SK-N-SH treated with all-trans-retinoic acid at 6 μM for 48 hours (cell line): ENCODE results near the gene TBCD.
"Not testable (repeated sequence)": the region's sequence is repeated elsewhere in the genome, so short reads cannot be mapped to it uniquely, and the experiment has no call there.

Source experiments
- ATAC-seq: fragments of 200-7000 bp; cut with Tn5 transposase; 3 replicates; pipeline ENCODE4 v1.9.1; 2020; ENCODE audit warnings: mild to moderate bottlenecking, moderate library complexity
- ARNTL ChIP-seq: fragments of 450-650 bp; formaldehyde crosslinking; IDR thresholded peaks from 2 replicates; pipeline ENCODE4 v1.5.0; 2020; ENCODE audit warnings: low read depth, mild to moderate bottlenecking, moderate library complexity, borderline replicate concordance
- BACH2 ChIP-seq: fragments of 250-450 bp; sonication (Bioruptor Pico); IDR thresholded peaks from 2 replicates; pipeline ENCODE4 v1.9.0; 2021; ENCODE audit warnings: mild to moderate bottlenecking, borderline replicate concordance
- CREB5 ChIP-seq: fragments of 250-450 bp; sonication (Bioruptor Pico); IDR thresholded peaks from 2 replicates; pipeline ENCODE4 v1.5.1; 2020; ENCODE audit warnings: low read depth, mild to moderate bottlenecking, moderate library complexity
- GLIS3 ChIP-seq: fragments of 250-450 bp; sonication (Bioruptor Pico); IDR thresholded peaks from 2 replicates; pipeline ENCODE4 v1.5.0; 2020; ENCODE audit warnings: mild to moderate bottlenecking, moderate library complexity
- ISL1 ChIP-seq: fragments of 250-450 bp; sonication (Bioruptor Pico); IDR thresholded peaks from 2 replicates; pipeline ENCODE4 v2.1.2; 2022; ENCODE audit warnings: mild to moderate bottlenecking, moderate library complexity
- PATZ1 ChIP-seq: fragments of 250-450 bp; sonication (Bioruptor Pico); IDR thresholded peaks from 2 replicates; pipeline ENCODE4 v1.8.0; 2020; ENCODE audit warnings: mild to moderate bottlenecking, moderate library complexity, borderline replicate concordance
- PPARA ChIP-seq: fragments of 250-450 bp; sonication (Bioruptor Pico); IDR thresholded peaks from 2 replicates; pipeline ENCODE4 v1.5.0; 2020; ENCODE audit warnings: mild to moderate bottlenecking, borderline replicate concordance
- RARB ChIP-seq: fragments of 250-450 bp; sonication (Bioruptor Pico); IDR thresholded peaks from 2 replicates; pipeline ENCODE4 v1.8.0; 2021; ENCODE audit warnings: mild to moderate bottlenecking, moderate library complexity
- SNAI2 ChIP-seq: fragments of 250-450 bp; sonication (Bioruptor Pico); IDR thresholded peaks from 2 replicates; pipeline ENCODE4 v1.5.0; 2020; ENCODE audit warnings: mild to moderate bottlenecking, moderate library complexity
- TOX ChIP-seq: fragments of 250-450 bp; sonication (Bioruptor Pico); IDR thresholded peaks from 2 replicates; pipeline ENCODE4 v1.8.0; 2021; ENCODE audit warnings: mild to moderate bottlenecking, moderate library complexity, borderline replicate concordance
- ZC3H10 ChIP-seq: fragments of 250-450 bp; sonication (Bioruptor Pico); IDR thresholded peaks from 2 replicates; pipeline ENCODE4 v1.5.1; 2021; ENCODE audit warnings: mild to moderate bottlenecking, moderate library complexity
- ZFP3 ChIP-seq: fragments of 250-450 bp; sonication (Bioruptor Pico); IDR thresholded peaks from 2 replicates; pipeline ENCODE4 v1.5.0; 2020; ENCODE audit warnings: mild to moderate bottlenecking, moderate library complexity
- ZFP30 ChIP-seq: fragments of 450-650 bp; formaldehyde crosslinking; IDR thresholded peaks from 2 replicates; pipeline ENCODE4 v1.5.0; 2022; ENCODE audit warnings: mild to moderate bottlenecking, moderate library complexity
- ZNF565 ChIP-seq: fragments of 450-650 bp; formaldehyde crosslinking; conservative IDR thresholded peaks from 2 replicates; pipeline ENCODE4 v1.5.0; 2020; ENCODE audit warnings: low read depth, mild to moderate bottlenecking, moderate library complexity
- ZNF70 ChIP-seq: fragments of 450-650 bp; formaldehyde crosslinking; IDR thresholded peaks from 2 replicates; pipeline ENCODE4 v1.5.0; 2020; ENCODE audit warnings: mild to moderate bottlenecking, moderate library complexity
- ZNF8 ChIP-seq: fragments of 450-650 bp; formaldehyde crosslinking; IDR thresholded peaks from 2 replicates; pipeline ENCODE4 v1.5.0; 2020; ENCODE audit warnings: mild to moderate bottlenecking, moderate library complexity
- TF ChIP-seq, protein P1 (sequence below): fragments of 250-450 bp; sonication (Bioruptor Pico); IDR thresholded peaks from 2 replicates; pipeline ENCODE4 v1.5.1; 2021; ENCODE audit warnings: mild to moderate bottlenecking, moderate library complexity
- TF ChIP-seq, protein P2 (sequence below): fragments of 250-450 bp; sonication (Bioruptor Pico); IDR thresholded peaks from 2 replicates; pipeline ENCODE4 v1.8.0; 2021; ENCODE audit warnings: low read depth, mild to moderate bottlenecking, moderate library complexity, borderline replicate concordance
- TF ChIP-seq, protein P3 (sequence below): fragments of 250-450 bp; sonication (Bioruptor Pico); IDR thresholded peaks from 2 replicates; pipeline ENCODE4 v1.5.0; 2020; ENCODE audit warnings: mild to moderate bottlenecking, moderate library complexity

The TBCD gene

GRCh38 chr17:82983510-82984248, 231.8 kb downstream of the TBCD start:
- ATAC-seq: no peak
- TF ChIP-seq, protein P1, sequence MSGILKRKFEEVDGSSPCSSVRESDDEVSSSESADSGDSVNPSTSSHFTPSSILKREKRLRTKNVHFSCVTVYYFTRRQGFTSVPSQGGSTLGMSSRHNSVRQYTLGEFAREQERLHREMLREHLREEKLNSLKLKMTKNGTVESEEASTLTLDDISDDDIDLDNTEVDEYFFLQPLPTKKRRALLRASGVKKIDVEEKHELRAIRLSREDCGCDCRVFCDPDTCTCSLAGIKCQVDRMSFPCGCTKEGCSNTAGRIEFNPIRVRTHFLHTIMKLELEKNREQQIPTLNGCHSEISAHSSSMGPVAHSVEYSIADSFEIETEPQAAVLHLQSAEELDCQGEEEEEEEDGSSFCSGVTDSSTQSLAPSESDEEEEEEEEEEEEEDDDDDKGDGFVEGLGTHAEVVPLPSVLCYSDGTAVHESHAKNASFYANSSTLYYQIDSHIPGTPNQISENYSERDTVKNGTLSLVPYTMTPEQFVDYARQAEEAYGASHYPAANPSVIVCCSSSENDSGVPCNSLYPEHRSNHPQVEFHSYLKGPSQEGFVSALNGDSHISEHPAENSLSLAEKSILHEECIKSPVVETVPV (CRISPR knock-in tag): no peak
- TF ChIP-seq ZNF70 (CRISPR knock-in tag) (no peak), ISL1 (CRISPR knock-in tag) (no peak), SNAI2 (CRISPR knock-in tag) (no peak), ZNF565 (CRISPR knock-in tag) (no peak), ARNTL (CRISPR knock-in tag) (no peak), ZFP3 (CRISPR knock-in tag) (no peak), CREB5 (CRISPR knock-in tag) (no peak), ZFP30 (CRISPR knock-in tag) (no peak), RARB (CRISPR knock-in tag) (no peak), GLIS3 (no peak), ZNF8 (no peak), BACH2 (CRISPR knock-in tag) (no peak), ZC3H10 (CRISPR knock-in tag) (no peak), TOX (no peak), PPARA (CRISPR knock-in tag) (no peak)
- TF ChIP-seq, protein P2, sequence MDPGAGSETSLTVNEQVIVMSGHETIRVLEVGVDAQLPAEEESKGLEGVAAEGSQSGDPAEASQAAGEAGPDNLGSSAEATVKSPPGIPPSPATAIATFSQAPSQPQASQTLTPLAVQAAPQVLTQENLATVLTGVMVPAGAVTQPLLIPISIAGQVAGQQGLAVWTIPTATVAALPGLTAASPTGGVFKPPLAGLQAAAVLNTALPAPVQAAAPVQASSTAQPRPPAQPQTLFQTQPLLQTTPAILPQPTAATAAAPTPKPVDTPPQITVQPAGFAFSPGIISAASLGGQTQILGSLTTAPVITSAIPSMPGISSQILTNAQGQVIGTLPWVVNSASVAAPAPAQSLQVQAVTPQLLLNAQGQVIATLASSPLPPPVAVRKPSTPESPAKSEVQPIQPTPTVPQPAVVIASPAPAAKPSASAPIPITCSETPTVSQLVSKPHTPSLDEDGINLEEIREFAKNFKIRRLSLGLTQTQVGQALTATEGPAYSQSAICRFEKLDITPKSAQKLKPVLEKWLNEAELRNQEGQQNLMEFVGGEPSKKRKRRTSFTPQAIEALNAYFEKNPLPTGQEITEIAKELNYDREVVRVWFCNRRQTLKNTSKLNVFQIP (CRISPR knock-in tag): no peak
- TF ChIP-seq, protein P3, sequence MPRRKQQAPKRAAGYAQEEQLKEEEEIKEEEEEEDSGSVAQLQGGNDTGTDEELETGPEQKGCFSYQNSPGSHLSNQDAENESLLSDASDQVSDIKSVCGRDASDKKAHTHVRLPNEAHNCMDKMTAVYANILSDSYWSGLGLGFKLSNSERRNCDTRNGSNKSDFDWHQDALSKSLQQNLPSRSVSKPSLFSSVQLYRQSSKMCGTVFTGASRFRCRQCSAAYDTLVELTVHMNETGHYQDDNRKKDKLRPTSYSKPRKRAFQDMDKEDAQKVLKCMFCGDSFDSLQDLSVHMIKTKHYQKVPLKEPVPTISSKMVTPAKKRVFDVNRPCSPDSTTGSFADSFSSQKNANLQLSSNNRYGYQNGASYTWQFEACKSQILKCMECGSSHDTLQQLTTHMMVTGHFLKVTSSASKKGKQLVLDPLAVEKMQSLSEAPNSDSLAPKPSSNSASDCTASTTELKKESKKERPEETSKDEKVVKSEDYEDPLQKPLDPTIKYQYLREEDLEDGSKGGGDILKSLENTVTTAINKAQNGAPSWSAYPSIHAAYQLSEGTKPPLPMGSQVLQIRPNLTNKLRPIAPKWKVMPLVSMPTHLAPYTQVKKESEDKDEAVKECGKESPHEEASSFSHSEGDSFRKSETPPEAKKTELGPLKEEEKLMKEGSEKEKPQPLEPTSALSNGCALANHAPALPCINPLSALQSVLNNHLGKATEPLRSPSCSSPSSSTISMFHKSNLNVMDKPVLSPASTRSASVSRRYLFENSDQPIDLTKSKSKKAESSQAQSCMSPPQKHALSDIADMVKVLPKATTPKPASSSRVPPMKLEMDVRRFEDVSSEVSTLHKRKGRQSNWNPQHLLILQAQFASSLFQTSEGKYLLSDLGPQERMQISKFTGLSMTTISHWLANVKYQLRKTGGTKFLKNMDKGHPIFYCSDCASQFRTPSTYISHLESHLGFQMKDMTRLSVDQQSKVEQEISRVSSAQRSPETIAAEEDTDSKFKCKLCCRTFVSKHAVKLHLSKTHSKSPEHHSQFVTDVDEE (CRISPR knock-in tag): no peak

- not testable (repeated sequence) for ATAC-seq
These were observed 232.4 kb downstream of the TBCD start for GRCh38 chr17:82984249-82984617.

DNA sequence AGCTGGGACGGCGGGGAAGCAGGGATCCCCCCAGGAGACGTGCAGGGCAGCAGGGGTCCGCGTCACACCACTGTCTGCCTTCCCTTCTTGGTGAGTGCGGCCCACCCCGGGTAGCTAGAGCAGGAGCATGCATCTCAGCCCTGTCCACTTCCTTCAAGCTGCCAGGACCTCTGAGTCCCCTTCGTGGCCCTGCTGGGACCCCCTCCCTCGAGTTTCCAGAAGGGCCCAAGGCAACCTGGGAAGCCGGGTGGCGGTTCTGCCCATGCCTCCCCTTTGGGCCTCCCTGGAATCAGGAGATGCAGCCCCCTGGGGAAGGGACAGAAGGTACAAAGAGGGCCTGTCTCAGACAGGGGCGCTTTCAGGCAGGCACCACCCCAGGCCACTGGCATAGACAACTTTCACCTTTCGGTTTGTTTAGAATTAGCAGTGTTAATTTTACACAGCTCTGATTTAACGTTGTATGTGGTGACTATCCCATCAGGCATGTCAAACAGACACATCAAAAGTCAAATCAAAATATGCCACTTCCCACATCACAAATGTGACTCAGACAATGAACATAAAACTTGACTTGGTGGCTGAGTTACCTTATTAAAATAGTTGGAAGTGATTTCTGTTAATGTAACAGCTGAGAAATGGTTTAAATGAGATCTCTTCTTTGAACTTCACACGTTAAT, 233.0 kb downstream of the TBCD start:
- ATAC-seq: no peak
- TF ChIP-seq PATZ1 (CRISPR knock-in tag) (no peak), CREB5 (CRISPR knock-in tag) (no peak)
